Pulmonary artery endothelial cell (primary cell): ENCODE measurements around the gene RNF175. TPM values are rescaled to one million over a fixed set of nuclear protein-coding genes. Genes with fewer than 3 reads are reported as not detected.
"Not testable (repeated sequence)": the region's sequence is repeated elsewhere in the genome, so short reads cannot be mapped to it uniquely, and the experiment has no call there.

Source experiments
- DNase-seq: peaks from one replicate; pipeline ENCODE4 v3.0.0-alpha.2; 2011; ENCODE audit warnings: low read depth, low spot score
- total RNA-seq: library from RNA; depleted of rRNA; stranded (reverse); fragments of >200 nt; gene quantifications from 2 replicates; pipeline ENCODE4 v1.2.3, GENCODE V29; 2014

RNF175 gene
- total RNA-seq, 1 donor from 2014 or later, result not detected

DNA sequence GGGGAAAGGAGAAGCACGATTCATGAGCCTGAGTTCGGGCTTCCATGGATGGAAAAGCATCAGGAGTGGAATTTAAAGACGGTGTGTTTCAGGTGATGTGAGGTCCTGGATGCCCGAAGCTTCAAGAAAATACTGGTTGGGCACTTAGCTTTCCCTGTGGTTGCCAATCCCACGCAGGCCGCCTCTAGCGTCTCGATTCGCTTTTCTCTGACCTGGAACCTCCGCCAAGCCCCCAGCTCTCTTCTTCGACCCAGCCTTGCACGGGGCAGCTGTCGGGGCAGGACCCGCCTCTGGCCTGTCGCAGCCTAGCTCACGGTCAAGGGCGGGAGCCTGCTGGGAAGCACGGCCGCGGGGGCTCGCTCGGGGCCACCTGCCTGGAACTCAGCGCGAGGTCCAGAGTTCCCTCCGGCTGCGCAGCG, 76.1 kb downstream of the RNF175 start:
- DNase-seq, result no peak

DNA sequence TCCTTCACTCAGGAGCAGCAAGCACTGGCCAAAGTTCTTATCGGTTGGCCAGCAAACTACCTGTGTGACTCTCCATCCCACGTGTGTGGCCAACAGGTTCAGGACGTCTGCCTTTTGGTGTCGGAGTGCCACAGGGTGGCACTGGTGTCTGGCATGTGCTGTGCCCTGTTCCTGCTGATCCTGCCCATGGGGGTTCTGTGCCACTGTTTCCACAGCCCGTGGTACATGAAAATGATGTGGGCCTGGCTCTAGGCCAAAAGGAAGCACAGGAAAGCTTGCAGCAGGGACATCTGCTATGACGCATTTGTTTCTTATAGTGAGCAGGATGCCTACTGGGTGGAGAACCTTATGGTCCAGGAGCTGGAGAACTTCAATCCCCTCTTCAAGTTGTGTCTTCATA, 80.3 kb downstream of the RNF175 start:
- DNase-seq, result no peak

DNA sequence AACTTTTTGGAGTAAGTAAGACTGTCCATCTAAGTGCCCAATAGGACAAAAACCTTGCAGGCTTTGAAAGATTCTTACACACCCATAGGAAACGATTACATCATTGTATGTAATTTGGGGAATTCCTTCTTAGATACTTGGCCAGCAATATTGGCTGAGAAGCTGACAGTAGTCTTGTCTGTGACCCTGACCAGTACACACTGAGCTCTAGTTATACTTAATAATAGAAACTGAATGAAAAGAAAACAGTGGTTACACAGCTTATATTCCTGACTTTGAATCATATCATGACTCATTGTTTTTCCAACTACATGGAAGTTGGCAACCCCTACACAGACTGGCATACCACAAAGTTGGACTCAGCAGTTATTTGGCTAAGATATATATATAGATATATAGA, 82.8 kb downstream of the RNF175 start:
- DNase-seq, result peak; percentile 79

DNA sequence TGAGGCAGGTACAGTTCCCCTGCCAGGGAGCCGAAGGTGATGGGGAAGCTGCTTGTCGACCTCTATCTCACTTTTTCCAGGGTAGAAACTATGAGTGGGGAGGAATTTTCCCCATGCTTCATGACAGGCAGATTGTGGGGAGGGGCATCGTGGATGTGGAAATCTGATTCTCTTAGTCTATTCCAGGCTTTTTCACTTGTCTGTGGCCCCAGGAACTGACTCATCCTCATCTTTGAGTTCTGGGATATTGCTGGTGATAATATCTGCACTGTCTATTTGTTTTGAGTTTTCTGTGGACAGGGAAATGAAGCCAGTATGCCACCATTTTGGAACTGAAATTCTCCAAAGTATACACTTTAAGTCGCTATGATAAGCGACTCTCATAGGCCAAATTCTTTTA, 83.3 kb downstream of the RNF175 start:
- no peak for DNase-seq

DNA sequence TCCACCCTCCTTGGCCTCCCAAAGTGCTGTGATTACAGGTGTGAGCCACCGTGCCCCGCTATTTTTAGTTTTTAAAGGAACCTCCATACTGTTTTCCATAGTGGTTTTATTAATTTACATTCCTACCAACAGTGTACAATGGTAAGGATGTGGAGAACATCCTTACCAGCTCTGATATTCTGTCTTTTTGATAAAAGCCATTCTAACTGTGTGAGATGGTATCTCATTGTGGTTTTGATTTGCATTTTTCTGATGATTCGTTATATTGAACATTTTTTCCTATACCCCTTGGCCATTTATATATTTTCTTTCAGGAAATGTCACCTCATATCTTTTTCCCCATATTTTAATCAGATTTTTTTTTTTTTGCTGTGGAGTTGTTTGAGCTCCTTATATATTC, 90.0 kb downstream of the RNF175 start:
- no peak for DNase-seq

DNA sequence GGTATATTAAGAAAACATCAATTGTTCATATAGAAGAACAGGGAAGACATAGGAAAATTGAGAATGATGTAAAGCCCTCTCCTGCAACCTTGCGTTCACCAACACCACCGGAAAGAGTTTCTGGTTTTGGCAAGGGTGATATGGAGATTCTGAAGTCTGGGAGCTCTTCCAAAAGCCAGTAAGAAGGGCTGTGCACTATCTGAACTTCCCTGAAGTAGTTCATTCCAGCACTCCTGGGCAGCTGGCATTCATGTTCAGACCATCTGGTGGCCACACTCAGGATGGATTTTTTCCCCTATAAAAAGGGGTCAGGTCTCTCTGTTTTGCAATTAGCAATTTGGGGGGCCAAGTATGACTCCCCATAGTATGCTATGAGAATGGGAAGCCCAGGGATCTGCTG, 91.2 kb downstream of the RNF175 start:
- DNase-seq, result no peak

DNA sequence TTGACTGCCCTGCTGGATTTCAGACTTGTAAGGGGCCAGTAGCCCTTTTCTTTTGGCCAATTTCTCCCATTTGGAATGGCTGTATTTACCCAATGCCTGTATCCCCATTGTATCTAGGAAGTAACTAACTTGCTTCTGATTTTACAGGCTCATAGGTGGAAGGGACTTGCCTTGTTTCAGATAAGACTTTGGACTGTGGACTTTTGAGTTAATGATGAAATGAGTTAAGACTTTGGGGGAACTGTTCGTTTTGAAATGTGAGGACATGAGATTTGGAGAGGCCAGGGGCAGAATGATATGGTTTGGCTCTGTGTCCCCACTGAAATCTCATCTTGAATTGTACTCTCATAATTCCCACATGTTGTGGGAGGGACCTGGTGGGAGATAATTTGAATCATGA, 93.3 kb downstream of the RNF175 start:
- not testable (repeated sequence) for DNase-seq

DNA sequence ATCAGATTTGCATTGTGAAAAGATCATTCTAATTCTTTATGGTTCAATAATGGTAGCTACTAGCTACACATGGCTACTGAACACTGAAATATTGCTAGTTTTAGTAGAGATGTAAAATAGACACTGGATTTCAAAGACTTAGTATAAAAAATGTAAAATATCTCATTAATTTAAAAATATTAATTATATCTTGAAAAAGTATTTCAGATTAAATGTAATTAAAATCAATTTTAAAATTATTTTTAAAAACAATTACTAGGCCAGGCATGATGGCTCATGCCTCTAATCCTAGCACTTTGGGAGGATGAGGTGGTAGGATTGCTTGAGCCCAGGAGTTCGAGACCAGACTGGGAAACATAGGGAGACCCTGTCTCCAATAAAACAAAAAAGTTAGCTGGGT, 96.2 kb downstream of the RNF175 start:
- no peak for DNase-seq

DNA sequence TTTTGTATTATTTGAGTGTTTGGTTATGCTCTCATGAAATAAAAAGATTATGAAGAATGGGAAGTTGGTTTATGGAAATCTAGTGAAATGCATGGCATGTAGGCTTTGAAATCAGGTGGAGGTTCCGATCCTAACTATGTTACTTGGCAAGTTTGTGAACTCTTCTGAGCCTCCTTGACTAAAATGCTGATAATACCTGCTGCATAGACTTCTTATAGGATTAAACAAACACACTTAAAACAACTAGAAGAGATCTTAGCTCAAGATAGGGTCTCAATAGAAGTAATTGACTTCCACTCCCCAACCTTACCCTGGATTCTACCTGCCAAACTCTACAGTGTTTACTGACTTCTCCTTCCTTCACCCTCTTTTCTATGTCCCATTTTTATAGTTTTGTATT, 97.9 kb downstream of the RNF175 start:
- no peak for DNase-seq

DNA sequence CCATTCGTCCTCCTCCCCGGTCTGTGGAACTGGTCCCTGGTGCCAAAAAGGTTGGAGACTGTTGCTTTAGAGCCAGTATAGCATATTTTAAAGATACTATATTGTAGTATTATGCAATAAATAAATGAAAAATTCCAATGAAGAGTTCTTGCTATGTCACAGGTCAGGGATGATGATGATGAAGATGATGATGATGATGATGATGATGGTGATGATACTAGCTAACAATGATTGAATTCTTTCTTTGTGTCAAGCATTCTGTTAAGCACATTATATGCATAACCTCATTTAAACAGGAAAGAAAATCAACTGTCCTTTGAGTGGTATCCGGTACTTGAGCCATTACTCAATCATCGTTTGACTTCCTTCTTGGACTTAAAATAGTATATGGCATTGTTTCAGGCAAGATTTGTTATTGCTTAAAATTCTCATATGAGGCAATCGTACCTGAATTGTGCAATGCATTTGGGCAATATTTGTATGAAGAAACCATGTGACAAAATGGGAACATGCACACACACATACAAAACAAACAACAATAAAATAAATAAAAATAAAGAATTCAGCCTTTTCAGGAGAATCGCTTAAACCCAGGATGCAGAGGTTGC, 98.5 kb downstream of the RNF175 start:
- no peak for DNase-seq

Other genes with a start within 250 kb of the RNF175 start
- gene TLR2, start 75.7 kb downstream of the RNF175 start, total RNA-seq, result 0.33 and 1.3 TPM in 2 replicates
- not detected in 2 replicates for gene SFRP2, start 29.1 kb upstream of the RNF175 start, total RNA-seq